HepG2 (cell line): Measurements from ENCODE around the gene SNN. TPM values are rescaled to one million over a fixed set of nuclear protein-coding genes. Genes with fewer than 3 reads are reported as not detected.

ENCODE experiments used
- CSRNP1 ChIP-seq: sonication (generic); formaldehyde crosslinking; IDR thresholded peaks from 2 replicates; pipeline ENCODE4 v1.8.1; 2023; ENCODE audit warnings: mild to moderate bottlenecking, missing genetic modification reagents
- HBP1 ChIP-seq: IDR thresholded peaks from 2 replicates; pipeline ENCODE4 v1.6.1; 2016; ENCODE audit warnings: low read depth, control low read depth
- HMGXB4 ChIP-seq, 2 experiments: sonication (generic) in 1 of 2; formaldehyde crosslinking in 1 of 2; IDR thresholded peaks; 2 replicates each; pipeline versions ENCODE4 v1.4.0 to v1.6.1; 2018 to 2020; ENCODE audit warnings: missing genetic modification reagents in 2 of 2, borderline replicate concordance in 1 of 2, low read depth in 1 of 2, mild to moderate bottlenecking in 1 of 2, missing biosample characterization in 1 of 2
- RXRA ChIP-seq: sonication (generic); formaldehyde crosslinking; IDR thresholded peaks from 2 replicates; pipeline ENCODE4 v1.5.1; 2020; ENCODE audit warnings: missing genetic modification reagents
- ZBTB20 ChIP-seq: sonication (generic); formaldehyde crosslinking; IDR thresholded peaks from 2 replicates; pipeline ENCODE4 v1.8.1; 2023; ENCODE audit warnings: missing genetic modification reagents, low read depth, mild to moderate bottlenecking, borderline replicate concordance
- ZFYVE20 ChIP-seq: sonication (generic); formaldehyde crosslinking; IDR thresholded peaks from 2 replicates; pipeline ENCODE4 v1.8.0; 2023; ENCODE audit warnings: low read depth, mild to moderate bottlenecking, moderate library complexity, missing genetic modification reagents, borderline replicate concordance
- ZNF3 ChIP-seq: IDR thresholded peaks from 2 replicates; pipeline ENCODE4 v1.7.0; 2017; ENCODE audit warnings: inconsistent platforms
- ZNF318 ChIP-seq: sonication (generic); formaldehyde crosslinking; IDR thresholded peaks from 2 replicates; pipeline ENCODE4 v1.4.0; 2020; ENCODE audit warnings: mild to moderate bottlenecking, missing genetic modification reagents
- polyA plus RNA-seq, 8 experiments: library from polyadenylated mRNA; depleted of rRNA in 3 of 8; stranded (reverse) in 7 of 8; unstranded in 1 of 8; fragments of >200 nt; fragmentation: Illumina TruSeq in 4 of 8; extraction: Trizol in 4 of 8; gene quantifications; 2 replicates each; pipeline versions ENCODE4 v1.2.1 to v1.2.3, GENCODE V29; 2011 to 2016; ENCODE audit warnings: low read depth in 4 of 8, missing spikeins in 1 of 8, mixed read lengths in 1 of 8; ENCODE audit not compliant: insufficient read depth in 1 of 8
- total RNA-seq, 5 experiments: library from RNA; depleted of rRNA; stranded (reverse); fragments of >200 nt; fragmentation: Illumina TruSeq; extraction: Trizol; gene quantifications; 2 replicates each; pipeline ENCODE4 v1.2.3, GENCODE V29; 2016; ENCODE audit warnings: low read depth in 1 of 5
- TF ChIP-seq, protein P1 (sequence below): sonication (generic); formaldehyde crosslinking; IDR thresholded peaks from 2 replicates; pipeline ENCODE4 v1.4.0; 2020; ENCODE audit warnings: missing genetic modification reagents

Gene SNN
- total and polyA plus RNA-seq, 2 of the 13 experiments (the other 11 are each of a cell fraction or from before 2014, with no cell fraction given): 5.2 to 8.4 TPM

- TF ChIP-seq ZNF318 (peak; percentile 77; the same call in 1 of the 2 replicates), HBP1 (0 out of 2 replicates have a peak, but pooled peaks have one; percentile 68), ZNF3 (0 out of 2 replicates have a peak, but pooled peaks have one; percentile 30), HMGXB4 (CRISPR knock-in tag; IDR thresholded peaks at IDR 0.05; ENCODE audit: borderline replicate concordance in 1 of 2, low read depth in 1 of 2) (peak in 1 of 2 experiments; percentile 47; a peak in 1 of 4 replicates), RXRA (CRISPR knock-in tag) (peak; percentile 80), ZBTB20 (CRISPR knock-in tag) (no peak), ZFYVE20 (CRISPR knock-in tag) (0 out of 2 replicates have a peak, but pooled peaks have one; percentile 67), CSRNP1 (CRISPR knock-in tag) (peak; percentile 86)
- TF ChIP-seq, protein P1, sequence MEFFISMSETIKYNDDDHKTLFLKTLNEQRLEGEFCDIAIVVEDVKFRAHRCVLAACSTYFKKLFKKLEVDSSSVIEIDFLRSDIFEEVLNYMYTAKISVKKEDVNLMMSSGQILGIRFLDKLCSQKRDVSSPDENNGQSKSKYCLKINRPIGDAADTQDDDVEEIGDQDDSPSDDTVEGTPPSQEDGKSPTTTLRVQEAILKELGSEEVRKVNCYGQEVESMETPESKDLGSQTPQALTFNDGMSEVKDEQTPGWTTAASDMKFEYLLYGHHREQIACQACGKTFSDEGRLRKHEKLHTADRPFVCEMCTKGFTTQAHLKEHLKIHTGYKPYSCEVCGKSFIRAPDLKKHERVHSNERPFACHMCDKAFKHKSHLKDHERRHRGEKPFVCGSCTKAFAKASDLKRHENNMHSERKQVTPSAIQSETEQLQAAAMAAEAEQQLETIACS: no peak
These were observed 7.6 kb downstream of the SNN start (continued) for GRCh38 chr16:11675561-11676511.
